K562 (cell line): ENCODE results near the gene AGAP3. TPM values are rescaled to one million over a fixed set of nuclear protein-coding genes. Genes with fewer than 3 reads are reported as not detected.
A peak's percentile ranks its signal among the peaks of the same experiment; 100 is the strongest.

Experiments
- ADNP ChIP-seq: fragments of 200-800 bp; sonication (Bioruptor generic); IDR thresholded peaks from 2 replicates; pipeline ENCODE4 v1.6.1; 2016; ENCODE audit warnings: missing genetic modification characterization, missing compliant biosample characterization
- BHLHE40 ChIP-seq: IDR thresholded peaks from 2 replicates; pipeline ENCODE4 v1.6.1; 2011; ENCODE audit warnings: low read length, improper control_type of control experiment
- ETV6 ChIP-seq, 3 experiments: fragments of 150-350 bp in 1 of 3; sonication (generic) in 1 of 3; formaldehyde crosslinking in 1 of 3; IDR thresholded peaks; 2 replicates each; pipeline versions ENCODE4 v1.6.1 to v1.8.0; 2014 to 2022; ENCODE audit warnings: borderline replicate concordance in 2 of 3, low read depth in 2 of 3, antibody characterized with exemption in 1 of 3, low read length in 1 of 3, mild to moderate bottlenecking in 1 of 3, missing genetic modification reagents in 1 of 3
- IRF9 ChIP-seq: fragments of 450-650 bp; IDR thresholded peaks from 2 replicates; pipeline ENCODE4 v1.6.1; 2016; ENCODE audit warnings: missing biosample characterization, missing genetic modification characterization
- KDM2B ChIP-seq: fragments of 250-450 bp; sonication (Bioruptor Pico); IDR thresholded peaks from 2 replicates; pipeline ENCODE4 v1.8.0; 2021; ENCODE audit warnings: mild to moderate bottlenecking, moderate library complexity
- KHSRP ChIP-seq: fragments of 450-650 bp; IDR thresholded peaks from 2 replicates; pipeline ENCODE4 v1.6.1; 2017
- SFPQ ChIP-seq: fragments of 200-400 bp; formaldehyde crosslinking; IDR thresholded peaks from 2 replicates; pipeline ENCODE4 v1.6.1; 2017; ENCODE audit warnings: mild to moderate bottlenecking, low read depth, low read length, moderate library complexity
- SREBF1 ChIP-seq: fragments of 150-350 bp; IDR thresholded peaks from 2 replicates; pipeline ENCODE4 v1.6.1; 2014; ENCODE audit warnings: antibody characterized with exemption, low read depth, low read length, borderline replicate concordance
- TSC22D4 ChIP-seq: fragments of 450-650 bp; IDR thresholded peaks from 2 replicates; pipeline ENCODE4 v1.6.1; 2016; ENCODE audit warnings: missing genetic modification characterization, missing biosample characterization, control low read depth
- polyA plus RNA-seq, 8 experiments: library from polyadenylated mRNA; depleted of rRNA in 4 of 8; stranded (reverse) in 5 of 8; unstranded in 3 of 8; fragments of >200 nt; fragmentation: Nextera tagmentation in 2 of 8; fragmentation: Illumina TruSeq in 1 of 8; extraction: Ambion mirVana in 2 of 8; extraction: Trizol in 1 of 8; gene quantifications; 2 replicates each; pipeline versions ENCODE4 v1.2.1 to v1.2.3, GENCODE V29; 2011 to 2014; ENCODE audit warnings: inconsistent platforms in 1 of 8, missing spikeins in 1 of 8
- total RNA-seq, 7 experiments: library from RNA; depleted of rRNA in 6 of 7; stranded (reverse); fragments of >200 nt in 6 of 7; fragmentation: Illumina TruSeq in 2 of 7; extraction: Trizol in 2 of 7; gene quantifications; 2 replicates each; pipeline versions ENCODE4 v1.2.1 to v1.2.3, GENCODE V29; 2011 to 2021; ENCODE audit warnings: low replicate concordance in 1 of 7

The AGAP3 gene
- total and polyA plus RNA-seq, 9 of the 15 experiments (the other 6 are each of a cell fraction or from before 2014, with no cell fraction given), result 3.4 to 208 (median 62.2) TPM

GRCh38 chr7:151062399-151063211, 23.7 kb upstream of the AGAP3 start (continued):
- TF ChIP-seq KDM2B (no peak), TSC22D4 (tag) (no peak), ADNP (tag) (no peak), SREBF1 (0 out of 2 replicates have a peak, but pooled peaks have one; percentile 19), SFPQ (no peak), ETV6 (IDR thresholded peaks at IDR 0.05; ENCODE audit: borderline replicate concordance in 1 of 2, low read depth in 2 of 2, low read length in 1 of 2) (no peak), ETV6 (CRISPR knock-in tag; IDR thresholded peaks at IDR 0.05; ENCODE audit: borderline replicate concordance) (no peak), BHLHE40 (peak; percentile 87), IRF9 (no peak), KHSRP (no peak)
